C4-2B (cell line): ENCODE measurements around the gene NHSL1.

Source experiments
- ZFX ChIP-seq: fragments of 450-650 bp; IDR thresholded peaks from 2 replicates; pipeline ENCODE4 v1.6.1; 2017
- TF ChIP-seq, protein P1 (sequence below): fragments of 450-650 bp; conservative IDR thresholded peaks from 2 replicates; pipeline ENCODE4 v1.5.1; 2017; ENCODE audit warnings: mild to moderate bottlenecking

GRCh38 chr6:138489846-138490245, 9.4 kb downstream of the NHSL1 start:
- TF ChIP-seq ZFX, result no peak
- TF ChIP-seq, protein P1, sequence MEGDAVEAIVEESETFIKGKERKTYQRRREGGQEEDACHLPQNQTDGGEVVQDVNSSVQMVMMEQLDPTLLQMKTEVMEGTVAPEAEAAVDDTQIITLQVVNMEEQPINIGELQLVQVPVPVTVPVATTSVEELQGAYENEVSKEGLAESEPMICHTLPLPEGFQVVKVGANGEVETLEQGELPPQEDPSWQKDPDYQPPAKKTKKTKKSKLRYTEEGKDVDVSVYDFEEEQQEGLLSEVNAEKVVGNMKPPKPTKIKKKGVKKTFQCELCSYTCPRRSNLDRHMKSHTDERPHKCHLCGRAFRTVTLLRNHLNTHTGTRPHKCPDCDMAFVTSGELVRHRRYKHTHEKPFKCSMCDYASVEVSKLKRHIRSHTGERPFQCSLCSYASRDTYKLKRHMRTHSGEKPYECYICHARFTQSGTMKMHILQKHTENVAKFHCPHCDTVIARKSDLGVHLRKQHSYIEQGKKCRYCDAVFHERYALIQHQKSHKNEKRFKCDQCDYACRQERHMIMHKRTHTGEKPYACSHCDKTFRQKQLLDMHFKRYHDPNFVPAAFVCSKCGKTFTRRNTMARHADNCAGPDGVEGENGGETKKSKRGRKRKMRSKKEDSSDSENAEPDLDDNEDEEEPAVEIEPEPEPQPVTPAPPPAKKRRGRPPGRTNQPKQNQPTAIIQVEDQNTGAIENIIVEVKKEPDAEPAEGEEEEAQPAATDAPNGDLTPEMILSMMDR, result no peak
